ENCODE data around the gene GPHA2. TPM values are rescaled to one million over a fixed set of nuclear protein-coding genes. Genes with fewer than 3 reads are reported as not detected.
"Not testable (repeated sequence)": the region's sequence is repeated elsewhere in the genome, so short reads cannot be mapped to it uniquely, and the experiment has no call there.

The GPHA2 gene
- polyA plus RNA-seq (ENCODE audit: insufficient read length in 4 of 4) = 1 to 10 TPM; 1.9 to 3.1 (median 2.6) TPM

DNA sequence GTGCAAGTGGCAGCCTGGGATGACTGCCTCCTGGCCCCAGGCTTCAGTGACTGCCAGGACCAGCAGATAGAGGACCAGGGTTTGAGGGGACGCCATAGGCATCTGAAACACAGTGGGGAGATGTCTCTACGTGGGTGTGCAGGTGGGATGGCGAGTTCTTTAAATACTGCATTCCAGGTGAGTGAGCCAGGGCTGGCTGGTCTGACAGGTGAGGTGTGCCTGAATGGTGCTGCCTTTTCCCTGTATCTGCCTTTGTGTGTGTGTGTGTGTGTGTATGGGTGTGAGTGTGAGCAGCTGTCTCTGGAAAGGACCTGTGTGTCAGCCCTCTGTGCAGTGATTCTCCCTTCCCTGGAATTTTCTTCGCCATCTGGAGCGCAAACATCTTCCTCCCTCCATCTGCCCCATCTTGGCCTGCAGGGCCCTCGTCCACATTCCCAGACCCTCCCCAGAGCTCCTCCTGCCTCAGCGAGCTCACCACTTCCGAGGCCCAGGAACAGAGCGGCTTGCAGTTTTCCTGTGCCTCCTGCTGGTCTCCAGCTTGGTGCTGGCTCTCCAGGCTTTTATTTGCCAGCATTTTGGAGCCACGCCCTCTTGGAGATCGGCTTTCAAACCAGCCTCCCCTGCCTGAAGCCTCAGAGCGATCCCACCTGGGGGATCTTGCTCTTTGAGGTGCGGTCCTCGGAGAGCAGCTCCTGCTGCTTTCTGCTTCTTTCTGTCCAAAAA is at the start of gene GPHA2:
TSS of gene GPHA2 (minus strand) at position 535 of the 723 bp plus-strand sequence. CDS start at position 102, 433 bp downstream.
- DNase-seq (ENCODE audit: low read depth in 4 of 4, low spot score in 2 of 4) = peak in 2 of 4 donors; percentile 37 to 66

- DNase-seq (ENCODE audit: low read depth in 4 of 4, low spot score in 2 of 4) = not testable (repeated sequence)
Observed at GRCh38 chr11:64983339-64983738, 47.6 kb upstream of the GPHA2 start.

DNA sequence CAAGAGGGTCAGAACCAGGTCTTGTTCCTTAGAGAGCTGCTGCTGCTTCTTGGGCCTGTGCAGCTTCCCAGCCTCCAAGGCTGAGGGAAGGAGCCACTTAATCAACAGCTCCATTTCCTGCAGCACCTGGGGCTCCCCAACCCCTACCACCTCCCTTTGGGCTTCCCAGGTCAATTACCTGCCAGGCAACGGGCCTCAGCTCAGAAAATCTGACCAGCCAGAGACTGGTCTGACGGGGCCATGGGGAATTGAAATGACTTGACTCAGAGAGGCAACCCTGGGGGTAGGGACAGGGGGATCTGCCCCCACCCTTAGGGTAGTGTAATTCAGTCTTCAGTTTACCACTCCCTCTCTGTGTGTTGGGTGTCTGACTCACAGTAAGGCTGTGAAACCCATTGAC is 41.0 kb upstream of the GPHA2 start:
- no peak for DNase-seq (ENCODE audit: low read depth in 4 of 4, low spot score in 2 of 4)

DNA sequence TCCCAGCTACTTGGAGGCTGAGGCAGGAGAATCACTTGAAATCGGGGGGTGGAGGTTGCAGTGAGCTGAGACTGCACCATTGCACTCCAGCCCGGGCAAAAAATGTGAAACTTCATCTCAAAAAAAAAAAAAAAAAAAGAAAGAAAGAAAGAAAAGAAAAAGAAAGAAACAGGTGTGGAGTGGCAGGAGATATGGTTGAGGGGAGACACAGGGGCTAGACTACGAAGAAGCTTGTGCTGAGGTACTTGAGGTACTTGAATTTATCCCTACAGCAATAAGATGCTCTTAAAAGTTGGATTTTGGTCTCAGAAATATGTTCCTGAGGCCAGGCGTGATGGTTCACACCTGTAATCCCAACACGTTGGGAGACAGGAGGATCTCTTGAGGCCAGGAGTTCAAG is 38.4 kb upstream of the GPHA2 start:
- no peak for DNase-seq (ENCODE audit: low read depth in 4 of 4, low spot score in 2 of 4)

- peak; percentile 75 to 84 (median 78) for DNase-seq (ENCODE audit: low read depth in 4 of 4, low spot score in 2 of 4)
Observed at GRCh38 chr11:64971421-64972233, 35.9 kb upstream of the GPHA2 start, which contains the start of gene MAJIN. Gene MAJIN, minus strand, starts transcription at chr11:64972108. Its CDS starts 12,703 bp downstream, at chr11:64959405.

DNA sequence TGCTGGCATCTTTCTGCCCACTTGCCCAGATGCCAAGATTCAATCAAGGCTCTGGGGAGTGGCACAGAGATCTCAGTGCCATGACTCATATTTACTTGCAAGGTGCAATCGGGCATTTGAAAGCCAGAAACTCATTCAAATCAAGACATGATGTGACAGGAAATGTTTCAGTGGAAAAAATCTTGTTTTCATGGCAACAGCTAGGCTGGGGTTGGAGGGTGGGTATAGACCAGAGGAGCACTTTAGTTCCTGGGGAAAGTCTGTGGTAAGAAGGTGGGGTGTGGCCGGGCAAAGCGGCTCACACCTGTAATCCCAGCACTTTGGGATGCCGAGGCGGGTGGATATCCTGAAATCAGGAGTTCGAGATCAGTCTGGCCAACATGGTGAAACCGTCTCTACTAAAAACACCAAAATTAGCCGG is 35.0 kb upstream of the GPHA2 start:
- no peak for DNase-seq (ENCODE audit: low read depth in 4 of 4, low spot score in 2 of 4)

- DNase-seq (ENCODE audit: low read depth in 4 of 4, low spot score in 2 of 4) = no peak
Observed at GRCh38 chr11:64969209-64969608, 33.5 kb upstream of the GPHA2 start.

- no peak for DNase-seq (ENCODE audit: low read depth in 4 of 4, low spot score in 2 of 4)
Observed at GRCh38 chr11:64967375-64967774, 31.7 kb upstream of the GPHA2 start.

GRCh38 chr11:64963072-64963631 is 27.5 kb upstream of the GPHA2 start:
- no peak for DNase-seq (ENCODE audit: low read depth in 4 of 4, low spot score in 2 of 4)

GRCh38 chr11:64960719-64961118 is 25.0 kb upstream of the GPHA2 start:
- DNase-seq (ENCODE audit: low read depth in 4 of 4, low spot score in 2 of 4) = no peak

DNA sequence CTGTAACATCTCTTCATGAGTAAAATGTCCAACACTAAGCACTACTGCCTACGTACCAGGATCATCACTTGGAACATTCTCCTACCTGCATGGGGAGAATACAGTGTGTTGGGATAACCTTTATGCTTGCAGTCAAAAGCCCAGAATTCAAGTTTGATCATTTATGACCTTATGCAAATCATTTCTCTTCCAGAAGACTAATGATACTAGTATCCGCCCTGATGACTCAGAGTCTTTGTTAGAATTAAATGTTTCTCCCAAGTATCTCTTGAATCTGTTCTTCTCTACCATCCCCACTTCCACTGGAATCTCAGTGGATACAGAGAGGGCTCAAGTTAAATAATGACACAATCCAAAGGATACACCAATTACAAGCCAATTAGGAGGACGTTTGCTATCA is 23.8 kb upstream of the GPHA2 start:
- DNase-seq (ENCODE audit: low read depth in 4 of 4, low spot score in 2 of 4) = no peak

DNA sequence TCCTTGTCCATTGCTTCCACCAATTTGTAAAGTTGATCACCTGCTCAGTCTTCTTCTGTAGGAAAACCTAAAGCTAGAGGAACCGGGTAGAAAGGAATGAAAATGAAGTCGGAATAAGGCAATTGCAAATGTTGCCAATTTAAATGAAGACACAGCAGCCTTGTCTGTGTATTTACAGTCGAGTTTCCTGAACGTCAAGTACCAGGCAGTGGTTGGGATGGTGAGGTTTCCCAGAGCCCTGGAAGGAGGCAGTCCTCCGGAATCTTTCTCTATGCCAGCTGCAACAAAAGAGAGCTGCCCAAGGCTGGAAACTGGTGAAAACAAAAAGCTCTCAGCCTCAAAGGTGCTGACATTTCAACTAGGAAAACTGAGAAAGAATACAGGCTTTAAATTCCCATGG is 18.5 kb upstream of the GPHA2 start:
- no peak for DNase-seq (ENCODE audit: low read depth in 4 of 4, low spot score in 2 of 4)

DNA sequence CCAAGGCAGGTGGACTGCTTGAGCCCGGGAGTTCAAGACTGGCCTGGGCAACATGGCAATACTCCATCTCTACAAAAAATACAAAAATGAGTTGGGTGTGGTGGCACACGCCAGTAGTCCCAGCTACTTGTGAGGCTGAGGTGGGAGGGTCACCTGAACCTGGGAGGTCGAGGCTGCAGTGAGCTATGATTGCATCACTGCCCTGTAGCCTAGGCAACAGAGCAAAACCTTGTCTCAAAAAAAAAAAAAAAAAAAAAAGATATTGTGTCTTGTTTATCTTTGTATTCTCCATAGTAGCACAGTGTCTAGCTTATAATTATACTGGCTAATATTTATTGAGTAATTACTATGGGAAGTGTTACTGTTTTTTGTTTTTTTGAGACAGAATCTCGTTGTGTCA is 15.8 kb upstream of the GPHA2 start:
- DNase-seq (ENCODE audit: low read depth in 4 of 4, low spot score in 2 of 4) = no peak

DNA sequence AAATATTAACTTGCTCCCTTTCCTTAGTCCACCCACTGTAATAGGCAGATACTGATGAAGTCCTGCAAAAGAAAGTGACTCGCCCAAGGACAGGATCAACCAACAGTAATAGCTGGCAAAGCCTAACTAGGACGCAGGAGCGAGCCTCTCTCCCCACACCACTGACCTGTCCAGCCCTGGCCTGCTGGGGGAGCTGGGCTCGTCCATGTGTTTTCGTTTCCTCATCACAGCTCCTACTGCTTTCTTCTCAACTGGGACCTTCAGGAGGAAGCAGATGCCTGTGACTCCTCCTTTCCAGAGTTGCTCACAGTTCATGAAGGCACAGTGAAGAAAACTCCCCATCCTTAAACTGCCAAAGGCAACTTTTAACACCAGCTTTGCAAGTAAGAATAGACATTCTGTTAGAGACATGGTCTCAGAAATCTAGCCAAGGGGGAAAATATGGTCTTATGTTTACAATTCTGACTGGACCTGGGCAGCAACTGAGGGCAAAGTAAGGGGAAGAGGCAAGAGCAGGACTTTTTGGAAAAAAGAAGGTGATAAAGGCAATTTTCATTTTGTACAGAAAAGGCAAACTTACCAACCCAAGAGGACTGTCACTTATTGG is 11.6 kb upstream of the GPHA2 start:
- no peak for DNase-seq (ENCODE audit: low read depth in 4 of 4, low spot score in 2 of 4)

DNA sequence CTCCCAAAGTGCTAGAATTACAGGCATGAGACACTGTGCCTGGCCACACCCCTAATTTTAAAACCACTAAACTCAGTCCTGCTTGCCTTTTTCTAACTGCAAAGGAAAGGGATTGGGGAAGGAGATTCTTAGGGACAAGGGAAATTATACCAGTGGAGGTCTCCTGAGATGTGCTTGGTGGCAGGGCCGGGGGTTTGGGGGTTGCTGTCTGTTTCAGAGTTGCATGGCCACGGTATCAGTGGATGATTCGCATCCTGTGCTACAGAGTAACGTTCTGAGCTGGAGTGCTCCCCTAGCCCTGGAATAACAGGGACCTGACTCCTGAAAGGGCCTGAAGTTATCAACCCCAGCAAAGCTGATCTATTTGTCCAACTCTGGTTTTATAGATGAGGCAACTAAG is 846 bp upstream of the GPHA2 start:
- DNase-seq (ENCODE audit: low read depth in 4 of 4, low spot score in 2 of 4) = no peak

DNA sequence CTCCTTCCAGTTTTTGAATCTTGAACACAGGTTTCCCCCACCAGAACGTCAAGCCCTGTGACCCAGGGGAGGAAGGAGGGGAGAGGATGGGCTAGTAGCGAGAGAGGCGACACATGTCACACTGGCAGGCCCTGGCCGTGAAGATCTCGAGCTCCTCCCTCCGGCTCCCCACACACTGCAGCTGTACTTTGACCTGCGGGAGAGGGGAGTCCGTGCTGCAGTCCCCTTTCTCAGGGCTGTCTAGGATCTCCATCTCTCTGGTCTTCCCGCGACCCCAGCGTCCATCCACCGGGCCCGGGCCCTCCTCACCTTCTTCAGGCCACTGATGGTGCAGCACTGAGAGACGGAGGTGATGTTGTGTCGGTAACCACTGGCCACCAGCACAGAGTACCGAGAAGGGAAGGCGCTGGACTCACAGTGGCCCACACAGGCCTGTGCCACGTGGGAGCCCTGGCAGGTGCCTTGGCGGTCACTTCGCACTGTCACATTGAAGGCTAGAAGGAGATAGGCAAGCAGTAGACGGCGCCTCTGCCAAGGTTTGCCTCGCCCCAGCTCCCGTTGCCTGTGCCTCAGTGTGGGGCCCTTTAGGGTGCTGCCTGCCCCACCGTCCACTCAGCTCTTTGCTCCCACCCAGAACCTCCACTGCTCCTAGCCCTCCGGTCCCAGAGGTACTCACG is 873 bp downstream of the GPHA2 start:
- no peak for DNase-seq (ENCODE audit: low read depth in 4 of 4, low spot score in 2 of 4)

DNA sequence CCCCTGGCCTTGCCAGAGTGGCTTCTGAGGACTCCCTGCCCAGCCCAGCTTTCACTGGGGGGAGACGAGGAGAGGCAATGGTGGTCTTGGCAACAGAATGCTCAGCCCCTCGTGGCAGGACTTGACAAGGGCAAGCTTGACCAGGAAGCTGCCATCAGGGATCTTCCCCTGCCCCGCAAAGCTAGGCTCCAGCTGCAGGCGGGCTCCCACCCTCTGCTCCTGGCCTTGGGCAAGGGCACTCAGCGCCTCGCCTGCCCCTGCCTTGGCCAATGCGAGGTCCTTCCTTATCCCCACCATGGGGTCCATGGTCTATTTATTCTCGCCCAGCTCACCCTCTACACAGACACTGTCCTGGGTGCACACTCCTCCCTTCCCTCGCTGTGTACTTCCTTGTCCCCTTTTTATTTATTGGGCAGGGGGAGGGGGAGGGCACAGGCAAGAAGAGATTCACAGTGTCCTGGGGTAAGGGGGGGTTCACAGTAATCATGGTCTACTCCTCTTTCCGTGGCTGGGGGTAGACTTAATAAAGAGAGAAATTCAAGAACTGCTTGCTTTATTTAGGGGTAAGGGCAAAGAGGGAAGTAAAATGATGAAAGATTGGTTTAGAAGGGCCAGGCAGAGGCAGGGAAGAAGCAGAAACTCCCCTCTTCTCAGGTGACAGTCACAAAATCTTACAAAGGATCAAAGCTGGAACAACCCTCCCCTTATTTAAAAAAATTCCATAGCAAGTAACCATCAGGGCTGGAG is 1.6 kb downstream of the GPHA2 start:
- no peak for DNase-seq (ENCODE audit: low read depth in 4 of 4, low spot score in 2 of 4)

DNA sequence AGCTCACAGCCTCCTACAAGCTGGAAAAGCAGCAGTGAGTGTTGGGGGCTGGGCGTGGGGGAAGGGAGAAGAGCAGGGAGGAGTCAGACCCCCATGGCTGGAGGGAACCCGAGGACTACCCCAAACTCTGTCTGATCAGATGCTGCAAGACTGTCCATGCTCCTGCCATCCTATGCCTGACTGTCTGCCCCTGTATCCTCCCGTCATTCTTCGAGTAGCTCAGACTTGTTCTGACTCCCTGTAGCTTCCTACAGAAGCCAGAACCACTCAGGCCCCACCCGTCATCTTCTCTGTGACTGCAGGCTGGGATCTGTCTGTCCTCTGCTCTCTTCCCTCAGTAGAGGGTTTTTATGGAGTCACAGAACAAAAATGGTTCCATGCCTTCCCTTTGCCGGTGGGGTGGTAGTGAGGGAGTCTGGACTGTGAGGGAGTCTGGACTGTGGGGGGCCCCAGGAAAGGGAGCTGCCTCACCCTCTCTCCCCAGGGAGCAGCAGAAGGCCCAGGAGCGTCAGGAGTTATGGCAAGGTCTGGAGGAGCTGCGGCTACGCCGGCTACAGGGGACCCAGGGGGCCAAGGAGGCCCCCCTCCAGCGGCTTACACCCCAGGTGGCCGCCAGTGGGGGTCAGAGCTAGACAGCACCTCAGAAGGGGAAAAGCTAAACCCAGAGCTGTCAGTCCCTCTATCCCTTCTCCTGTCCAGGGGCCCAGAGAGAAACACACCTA is 2.3 kb downstream of the GPHA2 start:
- no peak for DNase-seq (ENCODE audit: low read depth in 4 of 4, low spot score in 2 of 4)

- no peak for DNase-seq (ENCODE audit: low read depth in 4 of 4, low spot score in 2 of 4)
Observed at GRCh38 chr11:64932324-64932723, 3.4 kb downstream of the GPHA2 start.
